C4-2B (cell line): Measurements from ENCODE around the gene EDAR.

Experiments
- H3K27ac ChIP-seq: fragments of 450-650 bp; 2 replicates; pipeline ENCODE4 v1.5.1; 2017
- ZFX ChIP-seq: fragments of 450-650 bp; IDR thresholded peaks from 2 replicates; pipeline ENCODE4 v1.6.1; 2017
- TF ChIP-seq, protein P1 (sequence below): fragments of 450-650 bp; conservative IDR thresholded peaks from 2 replicates; pipeline ENCODE4 v1.5.1; 2017; ENCODE audit warnings: mild to moderate bottlenecking

EDAR gene

DNA sequence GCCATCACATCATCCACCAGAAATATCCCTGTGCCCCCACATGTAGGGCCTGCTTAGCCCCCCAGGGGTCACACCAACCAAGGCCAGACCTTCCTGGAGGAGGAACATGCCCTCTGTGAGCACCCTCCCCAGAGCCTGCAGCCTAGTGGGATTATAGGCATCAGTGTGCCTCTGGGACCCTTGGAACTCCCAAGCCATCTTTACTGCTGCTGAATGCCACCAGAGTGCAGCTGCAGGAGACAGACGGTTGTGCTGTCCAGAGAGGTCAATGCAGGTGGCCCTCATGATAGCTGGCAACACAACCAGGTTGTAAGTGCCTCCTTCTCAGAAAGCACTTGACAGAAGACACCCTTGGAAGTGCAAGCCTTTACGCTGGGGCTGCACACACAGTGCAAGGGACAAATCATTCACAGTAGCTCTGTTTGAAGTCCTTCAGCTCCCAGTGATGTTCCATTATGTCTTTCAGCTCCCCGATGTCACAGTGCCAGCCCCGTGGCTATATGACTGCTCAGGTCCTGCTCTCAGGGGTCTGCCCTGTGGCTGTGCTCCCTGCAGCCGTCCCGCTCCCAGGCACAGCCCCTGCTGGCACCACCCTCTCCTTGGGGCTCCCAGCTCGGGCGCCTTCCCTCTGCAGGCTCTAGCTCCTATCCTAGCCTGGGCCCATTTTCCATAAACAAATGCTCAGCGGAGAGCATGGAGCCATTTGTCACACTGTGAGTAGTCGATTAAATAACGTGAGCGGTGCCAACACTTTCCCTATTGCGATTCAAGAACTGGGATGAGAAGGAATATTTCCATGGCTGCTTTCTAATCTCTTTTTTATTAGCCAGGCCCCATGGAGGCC, 65.1 kb downstream of the EDAR start:
- TF ChIP-seq, protein P1, sequence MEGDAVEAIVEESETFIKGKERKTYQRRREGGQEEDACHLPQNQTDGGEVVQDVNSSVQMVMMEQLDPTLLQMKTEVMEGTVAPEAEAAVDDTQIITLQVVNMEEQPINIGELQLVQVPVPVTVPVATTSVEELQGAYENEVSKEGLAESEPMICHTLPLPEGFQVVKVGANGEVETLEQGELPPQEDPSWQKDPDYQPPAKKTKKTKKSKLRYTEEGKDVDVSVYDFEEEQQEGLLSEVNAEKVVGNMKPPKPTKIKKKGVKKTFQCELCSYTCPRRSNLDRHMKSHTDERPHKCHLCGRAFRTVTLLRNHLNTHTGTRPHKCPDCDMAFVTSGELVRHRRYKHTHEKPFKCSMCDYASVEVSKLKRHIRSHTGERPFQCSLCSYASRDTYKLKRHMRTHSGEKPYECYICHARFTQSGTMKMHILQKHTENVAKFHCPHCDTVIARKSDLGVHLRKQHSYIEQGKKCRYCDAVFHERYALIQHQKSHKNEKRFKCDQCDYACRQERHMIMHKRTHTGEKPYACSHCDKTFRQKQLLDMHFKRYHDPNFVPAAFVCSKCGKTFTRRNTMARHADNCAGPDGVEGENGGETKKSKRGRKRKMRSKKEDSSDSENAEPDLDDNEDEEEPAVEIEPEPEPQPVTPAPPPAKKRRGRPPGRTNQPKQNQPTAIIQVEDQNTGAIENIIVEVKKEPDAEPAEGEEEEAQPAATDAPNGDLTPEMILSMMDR = no peak
- no peak for TF ChIP-seq ZFX
- no peak overlapping the region for H3K27ac ChIP-seq

DNA sequence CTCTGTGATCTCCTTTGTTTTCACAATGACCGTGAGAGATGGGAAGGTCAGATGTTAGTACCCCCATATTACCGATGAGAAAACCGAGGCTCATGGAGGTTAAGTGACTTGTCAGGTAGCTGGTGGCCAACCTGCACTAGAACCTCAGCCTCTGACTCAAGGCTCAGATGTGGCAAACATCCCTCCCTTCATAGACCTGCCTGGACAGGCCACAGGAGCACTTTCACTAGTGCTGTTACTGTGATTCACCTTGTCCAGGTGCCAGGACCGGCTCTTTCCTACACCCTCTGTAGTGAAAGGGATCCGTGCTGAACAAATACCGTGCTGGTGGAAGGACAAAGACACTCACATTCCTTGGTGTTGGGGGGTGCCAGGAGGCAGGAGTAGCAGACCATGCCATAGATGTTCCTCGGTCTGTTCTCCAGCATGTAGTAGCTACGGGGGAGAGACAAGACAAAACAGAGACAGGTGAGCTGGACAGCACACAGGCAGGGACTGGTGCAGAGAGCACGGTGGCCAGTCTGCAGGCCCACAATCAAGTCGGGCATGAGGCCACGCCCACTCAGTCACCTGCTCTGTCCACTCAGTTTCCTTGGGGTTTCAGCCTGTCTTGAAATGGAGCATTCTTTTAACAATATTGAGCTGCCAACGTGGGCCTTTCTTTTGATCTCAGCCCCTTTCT, 65.9 kb downstream of the EDAR start:
- H3K27ac ChIP-seq = no peak overlapping the region
- TF ChIP-seq, protein P1 = no peak
- no peak for TF ChIP-seq ZFX

DNA sequence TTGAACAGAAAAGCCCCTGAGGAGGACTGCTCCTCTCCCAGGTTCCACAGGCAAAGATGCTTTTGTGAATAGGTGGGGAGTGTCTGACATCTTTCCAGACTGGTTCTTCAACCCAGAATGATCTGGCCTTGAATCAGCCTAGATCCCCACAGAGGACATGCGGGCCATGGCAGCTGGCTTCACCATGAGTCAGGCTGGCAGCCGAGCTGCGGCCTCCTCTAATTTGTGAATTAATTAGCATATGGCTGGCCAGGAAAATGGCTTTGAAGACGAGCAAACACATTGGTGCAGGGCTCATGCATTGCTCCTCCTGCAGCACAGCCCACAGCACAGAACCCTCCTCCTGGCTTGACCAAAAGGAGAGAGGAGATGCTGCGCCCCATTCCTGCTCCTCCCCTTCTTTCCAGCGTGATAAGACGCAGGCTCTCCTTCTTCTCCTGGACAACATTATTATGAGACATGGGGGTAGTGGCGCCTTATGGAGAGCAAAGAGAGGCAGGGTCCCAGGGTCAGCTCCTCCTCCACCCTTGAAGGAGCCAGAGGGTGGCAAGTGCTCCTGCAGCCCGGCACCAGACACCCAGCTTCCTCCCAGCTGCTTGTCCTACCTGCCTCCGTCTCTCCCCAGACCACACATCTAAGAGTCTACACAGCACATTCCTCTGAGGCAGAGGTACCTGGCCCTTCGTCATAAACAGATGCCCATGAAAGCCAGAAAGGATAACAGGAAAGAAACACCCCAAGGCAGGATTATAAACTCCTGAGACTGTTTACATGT, 66.7 kb downstream of the EDAR start:
- no peak overlapping the region for H3K27ac ChIP-seq
- TF ChIP-seq, protein P1 = no peak
- TF ChIP-seq ZFX = no peak

DNA sequence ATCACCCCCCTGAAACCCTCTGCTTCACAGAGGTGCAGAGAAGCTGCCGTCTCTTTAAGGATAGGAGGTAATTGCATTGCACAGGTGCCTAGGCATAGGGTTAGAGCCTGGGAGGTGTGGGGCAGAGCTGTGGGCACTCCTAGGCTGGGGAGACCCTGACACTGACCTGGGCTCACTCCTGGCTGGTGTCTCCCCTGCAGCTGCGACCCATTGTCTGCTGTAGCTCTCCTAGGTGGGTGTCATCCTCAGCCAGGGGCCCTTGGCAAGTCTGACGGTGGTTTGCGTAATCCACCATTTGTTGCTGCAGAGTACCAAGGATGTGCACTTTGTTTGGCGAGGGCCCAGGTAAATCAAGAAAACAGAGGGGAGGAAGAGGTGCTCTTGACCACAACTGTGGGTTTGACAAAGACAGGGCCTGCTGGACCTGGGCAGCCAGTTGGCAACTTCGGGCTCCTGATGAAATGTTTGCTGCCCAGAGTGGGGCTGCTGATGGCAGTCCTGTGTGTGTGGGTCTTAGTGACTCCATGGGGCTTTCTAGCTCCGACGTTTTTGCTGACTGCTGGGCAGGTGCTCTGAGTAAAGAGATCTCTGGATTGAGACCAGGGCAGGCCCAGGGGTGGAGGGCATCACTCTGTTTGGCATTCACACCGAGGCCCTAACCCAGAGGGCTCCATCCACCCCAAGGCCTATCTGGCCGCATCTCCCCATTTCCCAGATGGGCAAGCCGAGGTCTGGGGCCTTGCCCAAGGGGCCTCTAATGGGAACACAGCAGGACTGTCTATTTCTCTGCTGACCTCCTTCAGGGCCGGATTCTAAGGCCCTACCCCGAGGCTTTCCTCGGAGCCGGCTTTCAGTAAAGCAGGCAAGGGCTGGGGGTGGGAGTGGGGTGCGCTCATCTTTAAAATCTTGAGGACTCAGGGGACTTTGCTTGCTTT, 67.7 kb downstream of the EDAR start:
- no peak for TF ChIP-seq ZFX
- TF ChIP-seq, protein P1 = no peak
- H3K27ac ChIP-seq = no peak overlapping the region

DNA sequence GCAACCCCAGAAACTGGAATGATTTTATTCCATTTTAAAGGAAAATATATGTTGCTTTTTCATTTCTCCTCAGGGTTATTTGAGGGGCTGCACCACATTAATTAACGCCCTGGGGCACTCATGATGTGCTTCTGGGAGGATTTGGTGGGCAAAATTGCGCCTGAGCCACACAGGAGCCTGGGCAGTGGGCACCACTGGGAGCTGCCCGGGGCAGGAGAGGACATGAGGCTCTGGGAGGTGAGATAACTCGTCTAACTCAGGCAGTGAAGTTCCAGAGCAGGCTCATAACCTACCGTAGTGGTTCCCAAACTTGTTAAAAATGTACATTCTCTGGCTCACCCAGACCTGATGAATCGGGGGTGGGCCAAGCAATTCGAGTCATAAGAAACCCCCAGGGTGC, 68.3 kb downstream of the EDAR start:
- no peak overlapping the region for H3K27ac ChIP-seq
- TF ChIP-seq, protein P1 = no peak
- no peak for TF ChIP-seq ZFX

DNA sequence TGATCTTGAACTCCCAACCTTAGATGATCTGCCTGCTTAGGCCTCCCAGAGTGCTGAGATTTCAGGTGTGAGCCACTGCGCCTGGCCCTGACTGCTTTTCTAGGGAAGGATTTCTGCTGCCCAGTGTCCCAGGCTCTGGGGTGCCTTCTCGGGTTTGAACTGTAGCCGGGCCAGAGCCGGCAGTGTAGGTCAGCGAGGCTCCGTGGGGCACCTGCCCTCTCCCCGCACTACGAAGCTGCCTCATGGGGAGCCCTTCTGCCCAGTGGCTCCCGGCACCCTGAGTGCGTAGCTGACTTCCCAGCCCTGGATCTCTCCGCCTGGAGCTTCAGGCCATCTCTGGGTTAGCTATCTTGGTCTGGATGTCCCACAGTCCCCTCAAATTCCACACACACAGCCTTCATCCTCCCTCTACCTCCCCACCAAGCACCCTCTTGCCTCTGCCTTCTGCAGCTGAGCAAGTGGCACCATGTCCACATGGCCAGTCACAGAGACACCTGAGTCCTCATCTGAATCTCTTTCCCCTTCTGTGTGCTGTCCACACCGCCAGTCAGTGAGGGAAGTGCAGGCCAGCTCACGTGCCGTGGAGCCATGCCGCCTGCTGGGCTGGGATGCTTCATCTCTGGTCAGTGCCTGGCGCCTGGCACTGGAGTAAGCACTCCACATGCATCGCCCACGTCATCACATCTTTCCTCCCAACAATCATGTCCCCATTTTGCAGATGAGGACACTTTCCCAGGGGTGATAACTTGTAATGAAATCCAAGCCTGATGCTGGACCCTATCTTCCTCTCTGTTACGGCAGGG, 69.2 kb downstream of the EDAR start:
- no peak for TF ChIP-seq ZFX
- TF ChIP-seq, protein P1 = no peak
- H3K27ac ChIP-seq = no peak overlapping the region
